Measurements from ENCODE around the gene TWIST1. TPM values are rescaled to one million over a fixed set of nuclear protein-coding genes. Genes with fewer than 3 reads are reported as not detected.

The TWIST1 gene
- total RNA-seq, 4 donors from 2014 or later: 1.9 TPM; not detected in 3

DNA sequence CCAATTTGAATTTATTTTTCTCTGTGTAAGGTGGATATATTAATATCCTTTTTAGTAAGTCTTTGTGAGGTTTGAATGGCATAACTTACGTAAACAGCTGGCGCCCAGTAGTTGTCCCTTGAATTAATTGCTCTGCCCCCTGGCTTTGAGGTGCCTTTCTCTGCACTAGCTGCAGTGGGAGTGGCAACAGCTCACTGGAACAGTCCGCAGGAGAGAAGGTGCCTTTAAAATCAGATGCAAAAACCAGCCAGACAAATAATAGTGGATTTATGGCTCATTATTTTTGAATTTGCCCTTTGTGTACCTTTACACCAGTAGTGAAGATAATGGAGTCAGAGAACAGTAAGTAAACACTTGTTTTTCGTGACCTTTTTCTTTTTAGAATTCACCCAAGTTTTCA, 16.0 kb upstream of the TWIST1 start:
- Histone ChIP-seq H3K27me3 (no peaks in the 10 kb centered on the region), H3K4me3 (no peak overlapping the region), H3K4me1 (no peaks in the 10 kb centered on the region), H3K27ac (no peak overlapping the region), H3K36me3 (no peaks in the 10 kb centered on the region), H3K9me3 (no peaks in the 10 kb centered on the region)
- ATAC-seq: no peak
- in situ Hi-C loops (cut with MboI; ENCODE audit: low sequenced_read_pairs in 4 of 4) (no loop called here), intact Hi-C loops (cut with DNase I; ENCODE audit: low total_unique reads) (no loop called here)
- no peak for TF ChIP-seq POLR2A (IDR thresholded peaks at IDR 0.05)
- TF ChIP-seq, protein P1, sequence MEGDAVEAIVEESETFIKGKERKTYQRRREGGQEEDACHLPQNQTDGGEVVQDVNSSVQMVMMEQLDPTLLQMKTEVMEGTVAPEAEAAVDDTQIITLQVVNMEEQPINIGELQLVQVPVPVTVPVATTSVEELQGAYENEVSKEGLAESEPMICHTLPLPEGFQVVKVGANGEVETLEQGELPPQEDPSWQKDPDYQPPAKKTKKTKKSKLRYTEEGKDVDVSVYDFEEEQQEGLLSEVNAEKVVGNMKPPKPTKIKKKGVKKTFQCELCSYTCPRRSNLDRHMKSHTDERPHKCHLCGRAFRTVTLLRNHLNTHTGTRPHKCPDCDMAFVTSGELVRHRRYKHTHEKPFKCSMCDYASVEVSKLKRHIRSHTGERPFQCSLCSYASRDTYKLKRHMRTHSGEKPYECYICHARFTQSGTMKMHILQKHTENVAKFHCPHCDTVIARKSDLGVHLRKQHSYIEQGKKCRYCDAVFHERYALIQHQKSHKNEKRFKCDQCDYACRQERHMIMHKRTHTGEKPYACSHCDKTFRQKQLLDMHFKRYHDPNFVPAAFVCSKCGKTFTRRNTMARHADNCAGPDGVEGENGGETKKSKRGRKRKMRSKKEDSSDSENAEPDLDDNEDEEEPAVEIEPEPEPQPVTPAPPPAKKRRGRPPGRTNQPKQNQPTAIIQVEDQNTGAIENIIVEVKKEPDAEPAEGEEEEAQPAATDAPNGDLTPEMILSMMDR (IDR thresholded peaks at IDR 0.05 in 4 of 5, conservative IDR thresholded peaks at IDR 0.05 in 1 of 5): no peak
- DNase-seq: no peak

DNA sequence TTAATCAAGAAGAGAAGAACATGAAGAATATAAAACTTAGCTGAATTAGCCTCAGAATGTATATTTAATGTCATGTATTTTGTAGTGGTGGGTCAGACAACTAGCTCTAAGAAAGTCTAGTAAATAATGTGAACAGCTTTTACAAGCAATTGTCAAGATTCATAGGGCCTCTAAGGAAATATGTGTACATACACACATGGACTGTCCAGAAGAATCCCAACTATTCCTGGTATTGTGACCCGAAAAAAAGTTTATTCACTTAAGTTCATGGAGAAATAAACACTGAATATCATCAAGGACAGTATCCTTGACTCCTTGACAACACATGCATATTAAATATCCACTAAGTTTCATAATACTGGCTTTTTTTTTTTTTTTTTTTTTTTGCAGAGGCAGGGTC, 11.4 kb upstream of the TWIST1 start:
- Histone ChIP-seq H3K9me3 (no peaks in the 10 kb centered on the region), H3K27me3 (no peaks in the 10 kb centered on the region), H3K27ac (no peak overlapping the region), H3K36me3 (no peaks in the 10 kb centered on the region), H3K4me1 (no peaks in the 10 kb centered on the region), H3K4me3 (no peak overlapping the region)
- in situ Hi-C loops (cut with MboI; ENCODE audit: low sequenced_read_pairs in 4 of 4): no loop called here
- DNase-seq (no peak), ATAC-seq (no peak)
- TF ChIP-seq, protein P1 (IDR thresholded peaks at IDR 0.05 in 4 of 5, conservative IDR thresholded peaks at IDR 0.05 in 1 of 5): no peak
- TF ChIP-seq POLR2A (IDR thresholded peaks at IDR 0.05): no peak
- intact Hi-C loops (cut with DNase I; ENCODE audit: low total_unique reads): loop anchor here (10.0 kb wide), 1 partner anchor 536 kb away; no protein-coding TSS in a partner anchor

DNA sequence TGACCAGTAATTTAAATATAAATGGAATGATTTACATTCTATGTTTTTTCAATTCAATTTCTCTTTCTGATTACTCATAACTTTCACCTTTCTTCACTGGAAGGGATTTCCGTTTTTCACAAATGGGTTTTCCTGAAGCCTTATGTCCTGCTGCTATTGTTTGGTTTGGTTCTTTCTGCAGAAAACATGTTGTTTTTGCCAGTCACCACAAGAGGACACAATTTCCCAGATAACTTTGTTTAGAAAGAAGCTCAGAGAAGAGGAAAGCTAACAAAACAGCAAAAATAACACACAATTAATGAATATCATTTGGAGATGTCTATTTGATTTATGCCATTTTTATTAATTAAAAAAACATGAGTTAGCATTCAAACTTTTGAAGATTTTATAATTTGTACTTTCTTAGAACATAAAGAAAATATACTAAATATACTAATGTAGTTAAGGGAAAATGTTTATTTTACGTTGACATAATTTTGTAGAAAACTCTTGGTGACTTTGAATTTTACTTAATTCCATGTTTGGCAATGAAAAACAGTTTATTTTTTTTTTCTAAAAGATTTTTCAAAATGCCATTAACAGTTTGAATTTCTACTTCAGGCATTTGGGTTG, 4.6 kb upstream of the TWIST1 start:
- in situ Hi-C loops (cut with MboI; ENCODE audit: low sequenced_read_pairs in 4 of 4) (no loop called here), intact Hi-C loops (cut with DNase I; ENCODE audit: low total_unique reads) (loop anchor here (10.0 kb wide), 1 partner anchor 543 kb away; no protein-coding TSS in a partner anchor)
- no peak overlapping the region for H3K4me3 ChIP-seq
- H3K9me3 ChIP-seq: no peaks in the 10 kb centered on the region
- H3K27me3 ChIP-seq: peaks cover 43 to 44% (median 43%) of the 10 kb centered on the region in 3 donors
- no peak for ATAC-seq
- H3K27ac ChIP-seq: no peak overlapping the region
- no peaks in the 10 kb centered on the region for H3K36me3 ChIP-seq
- DNase-seq: no peak
- H3K4me1 ChIP-seq: peaks cover 0 to 10% of the 10 kb centered on the region in 2 donors
- TF ChIP-seq, protein P1 (IDR thresholded peaks at IDR 0.05 in 4 of 5, conservative IDR thresholded peaks at IDR 0.05 in 1 of 5): peak in 2 of 5 experiments; percentile 26 to 28
- TF ChIP-seq POLR2A (IDR thresholded peaks at IDR 0.05): no peak

DNA sequence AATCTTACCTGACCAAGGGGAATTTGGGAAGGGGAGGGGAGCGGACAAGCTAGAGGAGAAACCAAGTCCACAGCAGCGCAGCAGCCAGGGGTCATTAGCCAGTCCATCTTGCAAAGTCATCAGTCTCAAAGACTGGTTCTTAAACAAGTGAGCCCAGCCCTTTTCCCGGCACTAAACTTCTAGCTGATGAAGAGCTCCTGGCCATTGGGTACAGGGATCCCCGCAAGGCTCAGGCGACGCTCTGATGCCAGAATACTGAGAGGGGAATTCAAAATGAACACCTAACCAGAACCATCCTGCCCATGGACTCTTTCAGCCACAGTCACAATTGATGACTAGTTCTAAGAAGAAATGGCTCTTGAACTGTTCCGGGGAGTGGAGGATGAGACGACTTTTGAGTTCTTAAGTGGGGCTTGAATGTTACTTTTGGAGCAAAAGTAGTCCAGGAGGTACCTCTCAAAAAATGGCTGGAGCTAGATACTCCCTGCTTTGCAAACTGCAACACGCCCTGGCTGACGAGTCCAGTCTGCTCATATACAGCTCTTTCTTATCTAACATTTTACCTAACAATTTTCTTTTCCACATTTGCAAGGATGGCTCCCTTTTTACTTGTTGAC, 2.5 kb upstream of the TWIST1 start:
- H3K36me3 ChIP-seq: no peaks in the 10 kb centered on the region
- no peak for ATAC-seq
- no peak overlapping the region for H3K27ac ChIP-seq
- H3K4me3 ChIP-seq: no peak overlapping the region
- no peaks in the 10 kb centered on the region for H3K9me3 ChIP-seq
- peaks cover 0 to 15% of the 10 kb centered on the region in 2 donors for H3K4me1 ChIP-seq
- in situ Hi-C loops (cut with MboI; ENCODE audit: low sequenced_read_pairs in 4 of 4): no loop called here
- DNase-seq: no peak
- intact Hi-C loops (cut with DNase I; ENCODE audit: low total_unique reads): loop anchor here (5.0 to 10.0 kb wide), 2 partner anchors 502 to 545 kb away; no protein-coding TSS in a partner anchor
- TF ChIP-seq POLR2A (IDR thresholded peaks at IDR 0.05): no peak
- TF ChIP-seq, protein P1 (IDR thresholded peaks at IDR 0.05 in 4 of 5, conservative IDR thresholded peaks at IDR 0.05 in 1 of 5): no peak
- peaks cover 51 to 63% (median 61%) of the 10 kb centered on the region in 3 donors for H3K27me3 ChIP-seq
